Measurements from ENCODE around the gene KIT. TPM values are rescaled to one million over a fixed set of nuclear protein-coding genes. Genes with fewer than 3 reads are reported as not detected.

Gene KIT
- total RNA-seq, 3 donors from 2014 or later: 3.0 to 32.8 (median 16.8) TPM

GRCh38 chr4:54661169-54661568 is 3.4 kb downstream of the KIT start:
- H3K4me3 ChIP-seq: no peak overlapping the region
- H3K36me3 ChIP-seq (ENCODE audit: low read depth): no peaks in the 10 kb centered on the region
- DNase-seq: no peak
- ATAC-seq: no peak
- no peaks in the 10 kb centered on the region for H3K9me3 ChIP-seq
- intact Hi-C loops (cut with DNase I, micrococcal nuclease): no loop called here
- no peak for TF ChIP-seq CTCF (IDR thresholded peaks at IDR 0.05)
- peaks cover 17% of the 10 kb centered on the region for H3K4me1 ChIP-seq (ENCODE audit: low read depth)

- no peaks in the 10 kb centered on the region for H3K9me3 ChIP-seq
- no peaks in the 10 kb centered on the region for H3K36me3 ChIP-seq (ENCODE audit: low read depth)
- H3K4me3 ChIP-seq: no peak overlapping the region
- no peak for ATAC-seq
- H3K4me1 ChIP-seq (ENCODE audit: low read depth): peaks cover 17% of the 10 kb centered on the region
- no peak for TF ChIP-seq CTCF (IDR thresholded peaks at IDR 0.05)
- no peak for DNase-seq
- intact Hi-C loops (cut with DNase I, micrococcal nuclease): no loop called here
Observed at GRCh38 chr4:54661686-54662085, 3.9 kb downstream of the KIT start.

GRCh38 chr4:54662123-54662522 is 4.4 kb downstream of the KIT start:
- H3K9me3 ChIP-seq: no peaks in the 10 kb centered on the region
- DNase-seq (no peak), ATAC-seq (no peak)
- TF ChIP-seq CTCF (IDR thresholded peaks at IDR 0.05): no peak
- intact Hi-C loops (cut with DNase I, micrococcal nuclease): no loop called here
- peaks cover 17% of the 10 kb centered on the region for H3K4me1 ChIP-seq (ENCODE audit: low read depth)
- H3K4me3 ChIP-seq: no peak overlapping the region
- H3K36me3 ChIP-seq (ENCODE audit: low read depth): no peaks in the 10 kb centered on the region

- H3K4me1 ChIP-seq (ENCODE audit: low read depth): peaks cover 10% of the 10 kb centered on the region
- intact Hi-C loops (cut with DNase I, micrococcal nuclease): no loop called here
- DNase-seq: no peak
- H3K4me3 ChIP-seq: no peak overlapping the region
- H3K36me3 ChIP-seq (ENCODE audit: low read depth): no peaks in the 10 kb centered on the region
- no peaks in the 10 kb centered on the region for H3K9me3 ChIP-seq
- no peak for ATAC-seq
- TF ChIP-seq CTCF (IDR thresholded peaks at IDR 0.05): no peak
Observed at GRCh38 chr4:54662901-54663585, 5.3 kb downstream of the KIT start.

DNA sequence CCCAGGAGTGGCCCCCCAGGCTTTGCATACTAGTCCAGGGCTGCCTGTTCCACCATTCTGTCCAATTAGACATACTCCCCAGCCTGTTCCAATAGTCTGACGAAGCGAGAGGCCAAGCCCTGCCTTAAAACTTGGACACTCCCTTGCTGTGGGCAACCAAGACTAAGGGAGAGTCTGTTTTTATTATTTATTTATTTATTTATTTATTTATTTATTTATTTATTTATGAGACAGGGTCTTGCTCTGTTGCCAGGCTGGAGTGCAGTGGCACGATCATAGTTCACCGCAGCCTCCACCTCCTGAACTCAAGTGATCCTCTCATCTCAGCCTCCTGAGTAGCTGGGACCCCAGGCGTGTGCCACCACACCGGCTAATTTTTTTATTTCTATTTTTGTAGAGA is 6.6 kb downstream of the KIT start:
- no peak for ATAC-seq
- H3K4me1 ChIP-seq (ENCODE audit: low read depth): peaks cover 4% of the 10 kb centered on the region
- no peak overlapping the region for H3K4me3 ChIP-seq
- no peaks in the 10 kb centered on the region for H3K36me3 ChIP-seq (ENCODE audit: low read depth)
- no peak for DNase-seq
- intact Hi-C loops (cut with DNase I, micrococcal nuclease): no loop called here
- no peaks in the 10 kb centered on the region for H3K9me3 ChIP-seq
- TF ChIP-seq CTCF (IDR thresholded peaks at IDR 0.05): no peak

All from mucosa of descending colon (tissue), 3 donors.